Measurements from ENCODE around the gene CYFIP2. TPM values are rescaled to one million over a fixed set of nuclear protein-coding genes. Genes with fewer than 3 reads are reported as not detected.

CYFIP2 gene
- total RNA-seq, 1 experiment from 2014 or later = 74.7 TPM

DNA sequence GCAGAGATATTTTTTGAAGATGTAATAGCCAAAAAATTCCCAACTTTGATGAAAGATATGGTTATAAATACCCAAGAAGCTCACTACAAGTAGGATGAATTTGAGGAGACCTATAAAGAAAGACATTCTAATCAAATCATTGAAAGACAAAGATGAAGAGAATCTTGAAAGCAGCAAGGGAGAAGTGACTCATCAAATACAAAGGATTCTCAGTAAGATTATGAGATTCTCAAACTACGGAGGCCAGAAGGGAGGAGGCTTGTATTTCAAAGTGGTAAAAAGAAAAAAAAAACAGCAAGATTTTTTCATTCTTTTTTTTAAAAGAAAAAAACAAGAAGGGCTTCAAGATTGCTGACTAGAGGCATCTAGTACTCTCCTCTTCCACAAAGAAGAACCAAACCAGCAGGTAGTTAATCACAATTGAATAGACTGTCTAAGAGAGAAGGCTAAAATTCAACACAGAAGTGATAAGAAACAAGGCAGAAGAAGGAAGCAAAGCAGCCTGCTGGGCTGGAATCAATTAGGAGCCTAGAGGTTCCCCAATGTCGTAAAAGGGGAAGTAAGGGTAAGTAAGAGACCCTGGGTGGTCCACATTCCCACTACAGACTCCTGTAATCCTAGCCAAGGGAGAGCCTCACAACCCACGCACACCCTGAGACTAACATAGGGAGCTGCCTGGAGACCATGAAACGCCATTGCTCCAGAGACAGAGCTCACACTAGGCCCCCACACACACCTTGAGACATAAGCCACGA, 135.0 kb downstream of the CYFIP2 start:
- no peak overlapping the region for H2AFZ ChIP-seq (ENCODE audit: low read length)

More for the DNA sequence above, 135.0 kb downstream of the CYFIP2 start:
- H4K8ac ChIP-seq (replicated peaks; ENCODE audit: insufficient read length, low read depth, low read length) = no peak overlapping the region
- no peak overlapping the region for H3K18ac ChIP-seq (ENCODE audit: insufficient read length, low read depth, low read length)
- peaks cover 0 to 4% of the 10 kb centered on the region in 2 experiments; a peak in 3 of 5 replicates for H3K9me3 Mint-ChIP-seq
- H3K14ac ChIP-seq (ENCODE audit: insufficient read depth, low read length) = no peak overlapping the region
- H2BK120ac ChIP-seq (ENCODE audit: low read depth, low read length, poor library complexity, severe bottlenecking) = no peak overlapping the region
- H4K5ac ChIP-seq (ENCODE audit: insufficient read length, low read depth, low read length) = no peak overlapping the region
- no peak overlapping the region for H3K23ac ChIP-seq (ENCODE audit: insufficient read length, low read depth, low read length)
- 0 out of 4 replicates have a peak, but pooled peaks cover 0 to 2% of the 10 kb centered on the region in 2 experiments for H3K4me1 Mint-ChIP-seq
- H4K20me1 ChIP-seq (ENCODE audit: control insufficient read depth, insufficient read depth, insufficient read length) = no peaks in the 10 kb centered on the region
- TF ChIP-seq, protein P1, sequence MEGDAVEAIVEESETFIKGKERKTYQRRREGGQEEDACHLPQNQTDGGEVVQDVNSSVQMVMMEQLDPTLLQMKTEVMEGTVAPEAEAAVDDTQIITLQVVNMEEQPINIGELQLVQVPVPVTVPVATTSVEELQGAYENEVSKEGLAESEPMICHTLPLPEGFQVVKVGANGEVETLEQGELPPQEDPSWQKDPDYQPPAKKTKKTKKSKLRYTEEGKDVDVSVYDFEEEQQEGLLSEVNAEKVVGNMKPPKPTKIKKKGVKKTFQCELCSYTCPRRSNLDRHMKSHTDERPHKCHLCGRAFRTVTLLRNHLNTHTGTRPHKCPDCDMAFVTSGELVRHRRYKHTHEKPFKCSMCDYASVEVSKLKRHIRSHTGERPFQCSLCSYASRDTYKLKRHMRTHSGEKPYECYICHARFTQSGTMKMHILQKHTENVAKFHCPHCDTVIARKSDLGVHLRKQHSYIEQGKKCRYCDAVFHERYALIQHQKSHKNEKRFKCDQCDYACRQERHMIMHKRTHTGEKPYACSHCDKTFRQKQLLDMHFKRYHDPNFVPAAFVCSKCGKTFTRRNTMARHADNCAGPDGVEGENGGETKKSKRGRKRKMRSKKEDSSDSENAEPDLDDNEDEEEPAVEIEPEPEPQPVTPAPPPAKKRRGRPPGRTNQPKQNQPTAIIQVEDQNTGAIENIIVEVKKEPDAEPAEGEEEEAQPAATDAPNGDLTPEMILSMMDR (conservative IDR thresholded peaks at IDR 0.05) = no peak
- H3K4me1 ChIP-seq (ENCODE audit: insufficient read depth, low read length) = no peaks in the 10 kb centered on the region
- H3K79me2 ChIP-seq (ENCODE audit: insufficient read depth, low read length) = no peaks in the 10 kb centered on the region
- no peak overlapping the region for H3K27ac ChIP-seq (ENCODE audit: insufficient read length, low read depth, low read length)
- no peaks in the 10 kb centered on the region for H3K23me2 ChIP-seq (ENCODE audit: insufficient read length, low read depth, low read length, poor library complexity, severe bottlenecking)
- no peak overlapping the region for H4K91ac ChIP-seq (ENCODE audit: insufficient read length, low read depth, low read length)
- H3K4me3 Mint-ChIP-seq = no peak overlapping the region
- H3K27me3 Mint-ChIP-seq (ENCODE audit: low read depth) = peaks cover 3% of the 10 kb centered on the region
- no peak overlapping the region for H2BK12ac ChIP-seq (ENCODE audit: insufficient read length, low read depth, low read length)
- H3K79me1 ChIP-seq (ENCODE audit: insufficient read depth, low read depth, low read length, poor library complexity, severe bottlenecking) = no peaks in the 10 kb centered on the region
- WGBS (ENCODE audit: extremely low coverage, insufficient read length, low lambda C conversion rate) = no CpG with 5 or more reads among the region's 5 CpGs
- H3K27ac Mint-ChIP-seq = no peak overlapping the region
- H3K4ac ChIP-seq (ENCODE audit: low read depth, low read length) = no peak overlapping the region
- DNase-seq = no peak
- H3K4me2 ChIP-seq (ENCODE audit: insufficient read depth, insufficient read length, low read length) = no peak overlapping the region
- H3T11ph ChIP-seq (ENCODE audit: low read length) = no peak overlapping the region
- no peaks in the 10 kb centered on the region; a peak in 1 of 7 replicates for H3K36me3 Mint-ChIP-seq (ENCODE audit: insufficient read depth in 1 of 3, low read depth in 3 of 3)
- no peak overlapping the region for H3K56ac ChIP-seq (ENCODE audit: insufficient read length, low read depth, low read length)
- H2BK20ac ChIP-seq (ENCODE audit: low read depth, low read length, poor library complexity, severe bottlenecking) = no peak overlapping the region
- no peak overlapping the region for H2BK5ac ChIP-seq (ENCODE audit: insufficient read length, low read length)
- no peak overlapping the region for H2AK5ac ChIP-seq (ENCODE audit: insufficient read length, low read length)
- H3K9ac ChIP-seq (ENCODE audit: extremely low read depth, insufficient read length, low read length) = no peak overlapping the region
- no peaks in the 10 kb centered on the region for H3K9me3 ChIP-seq (ENCODE audit: control insufficient read depth, low read depth, low read length)
- H2BK15ac ChIP-seq (ENCODE audit: low read depth, low read length) = no peak overlapping the region
- H3K27me3 ChIP-seq (ENCODE audit: insufficient read depth, low read length) = no peaks in the 10 kb centered on the region
